GM12872 (cell line): ENCODE measurements around the gene AFP.

ENCODE experiments used
- TF ChIP-seq, protein P1 (sequence below): IDR thresholded peaks from 3 replicates; pipeline ENCODE4 v1.5.1; 2011; ENCODE audit warnings: low read depth, mild to moderate bottlenecking, low read length, moderate library complexity; ENCODE audit not compliant: insufficient read depth

The AFP gene

DNA sequence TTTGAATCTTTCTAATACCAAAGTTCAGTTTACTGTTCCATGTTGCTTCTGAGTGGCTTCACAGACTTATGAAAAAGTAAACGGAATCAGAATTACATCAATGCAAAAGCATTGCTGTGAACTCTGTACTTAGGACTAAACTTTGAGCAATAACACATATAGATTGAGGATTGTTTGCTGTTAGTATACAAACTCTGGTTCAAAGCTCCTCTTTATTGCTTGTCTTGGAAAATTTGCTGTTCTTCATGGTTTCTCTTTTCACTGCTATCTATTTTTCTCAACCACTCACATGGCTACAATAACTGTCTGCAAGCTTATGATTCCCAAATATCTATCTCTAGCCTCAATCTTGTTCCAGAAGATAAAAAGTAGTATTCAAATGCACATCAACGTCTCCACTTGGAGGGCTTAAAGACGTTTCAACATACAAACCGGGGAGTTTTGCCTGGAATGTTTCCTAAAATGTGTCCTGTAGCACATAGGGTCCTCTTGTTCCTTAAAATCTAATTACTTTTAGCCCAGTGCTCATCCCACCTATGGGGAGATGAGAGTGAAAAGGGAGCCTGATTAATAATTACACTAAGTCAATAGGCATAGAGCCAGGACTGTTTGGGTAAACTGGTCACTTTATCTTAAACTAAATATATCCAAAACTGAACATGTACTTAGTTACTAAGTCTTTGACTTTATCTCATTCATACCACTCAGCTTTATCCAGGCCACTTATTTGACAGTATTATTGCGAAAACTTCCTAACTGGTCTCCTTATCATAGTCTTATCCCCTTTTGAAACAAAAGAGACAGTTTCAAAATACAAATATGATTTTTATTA, 3.6 kb upstream of the AFP start:
- TF ChIP-seq, protein P1, sequence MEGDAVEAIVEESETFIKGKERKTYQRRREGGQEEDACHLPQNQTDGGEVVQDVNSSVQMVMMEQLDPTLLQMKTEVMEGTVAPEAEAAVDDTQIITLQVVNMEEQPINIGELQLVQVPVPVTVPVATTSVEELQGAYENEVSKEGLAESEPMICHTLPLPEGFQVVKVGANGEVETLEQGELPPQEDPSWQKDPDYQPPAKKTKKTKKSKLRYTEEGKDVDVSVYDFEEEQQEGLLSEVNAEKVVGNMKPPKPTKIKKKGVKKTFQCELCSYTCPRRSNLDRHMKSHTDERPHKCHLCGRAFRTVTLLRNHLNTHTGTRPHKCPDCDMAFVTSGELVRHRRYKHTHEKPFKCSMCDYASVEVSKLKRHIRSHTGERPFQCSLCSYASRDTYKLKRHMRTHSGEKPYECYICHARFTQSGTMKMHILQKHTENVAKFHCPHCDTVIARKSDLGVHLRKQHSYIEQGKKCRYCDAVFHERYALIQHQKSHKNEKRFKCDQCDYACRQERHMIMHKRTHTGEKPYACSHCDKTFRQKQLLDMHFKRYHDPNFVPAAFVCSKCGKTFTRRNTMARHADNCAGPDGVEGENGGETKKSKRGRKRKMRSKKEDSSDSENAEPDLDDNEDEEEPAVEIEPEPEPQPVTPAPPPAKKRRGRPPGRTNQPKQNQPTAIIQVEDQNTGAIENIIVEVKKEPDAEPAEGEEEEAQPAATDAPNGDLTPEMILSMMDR: no peak

DNA sequence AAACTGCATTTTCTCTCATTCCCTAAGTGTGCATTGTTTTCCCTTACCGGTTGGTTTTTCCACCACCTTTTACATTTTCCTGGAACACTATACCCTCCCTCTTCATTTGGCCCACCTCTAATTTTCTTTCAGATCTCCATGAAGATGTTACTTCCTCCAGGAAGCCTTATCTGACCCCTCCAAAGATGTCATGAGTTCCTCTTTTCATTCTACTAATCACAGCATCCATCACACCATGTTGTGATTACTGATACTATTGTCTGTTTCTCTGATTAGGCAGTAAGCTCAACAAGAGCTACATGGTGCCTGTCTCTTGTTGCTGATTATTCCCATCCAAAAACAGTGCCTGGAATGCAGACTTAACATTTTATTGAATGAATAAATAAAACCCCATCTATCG, 2.9 kb upstream of the AFP start:
- TF ChIP-seq, protein P1: no peak

DNA sequence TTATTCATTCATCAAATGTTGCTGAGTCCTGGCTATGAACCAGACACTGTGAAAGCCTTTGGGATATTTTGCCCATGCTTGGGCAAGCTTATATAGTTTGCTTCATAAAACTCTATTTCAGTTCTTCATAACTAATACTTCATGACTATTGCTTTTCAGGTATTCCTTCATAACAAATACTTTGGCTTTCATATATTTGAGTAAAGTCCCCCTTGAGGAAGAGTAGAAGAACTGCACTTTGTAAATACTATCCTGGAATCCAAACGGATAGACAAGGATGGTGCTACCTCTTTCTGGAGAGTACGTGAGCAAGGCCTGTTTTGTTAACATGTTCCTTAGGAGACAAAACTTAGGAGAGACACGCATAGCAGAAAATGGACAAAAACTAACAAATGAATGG, 1.7 kb upstream of the AFP start:
- TF ChIP-seq, protein P1: peak; percentile 59

DNA sequence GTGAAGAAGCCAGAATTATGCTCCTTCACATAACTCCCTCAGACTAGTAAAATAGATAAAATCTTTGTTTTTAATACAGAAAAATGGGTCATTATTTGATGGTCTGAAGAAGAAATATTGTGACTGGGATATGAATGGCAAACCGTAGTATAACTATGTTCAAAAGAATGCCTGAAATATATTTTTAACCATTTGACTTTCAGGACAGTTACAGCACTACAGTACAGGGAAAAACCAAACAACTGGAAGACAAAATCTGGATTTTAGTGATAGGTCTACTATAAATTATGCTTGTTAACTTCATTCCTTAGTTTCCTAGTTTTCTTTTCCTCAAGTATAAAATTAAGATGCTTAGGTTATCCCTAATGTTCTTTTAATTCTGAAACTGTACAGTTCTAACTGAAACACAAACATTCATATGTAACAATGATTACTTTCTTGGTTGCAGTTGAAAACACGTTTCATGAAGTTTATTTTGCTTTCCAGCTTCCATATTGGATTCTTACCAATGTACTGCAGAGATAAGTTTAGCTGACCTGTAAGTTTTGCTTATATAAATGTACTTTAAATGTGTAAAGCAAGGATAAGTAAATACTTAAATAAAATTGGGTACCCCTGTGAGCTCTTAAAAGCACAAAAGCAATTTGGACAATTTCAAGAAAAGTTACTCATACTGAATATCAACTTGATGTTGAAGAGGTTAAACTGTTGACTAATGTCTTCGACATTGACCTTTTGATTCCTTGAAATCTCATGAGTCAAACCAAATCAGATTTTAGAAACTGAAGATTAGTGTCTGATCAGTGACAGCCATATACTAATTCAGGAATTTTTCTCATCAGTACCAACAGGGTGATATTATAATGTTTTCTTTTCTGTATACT, 895 bp downstream of the AFP start:
- TF ChIP-seq, protein P1: no peak

DNA sequence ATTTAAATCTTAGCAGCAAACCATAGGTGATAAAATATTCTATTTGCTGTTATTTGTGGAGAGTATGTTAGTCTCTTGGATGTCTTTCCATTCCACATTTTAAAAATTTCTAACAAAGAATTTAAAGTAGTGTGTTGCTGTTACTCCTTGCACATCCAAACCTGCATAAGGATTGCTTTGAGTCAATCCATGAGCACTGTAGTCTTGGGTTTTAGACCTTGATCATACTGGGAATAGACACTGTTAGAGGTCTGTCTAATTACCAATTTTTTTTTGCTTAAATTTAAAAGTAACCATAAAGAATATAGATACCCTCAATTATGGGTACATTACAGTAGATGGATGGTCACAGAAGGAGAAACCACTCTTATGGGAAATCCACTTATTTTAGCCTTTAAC, 1.5 kb downstream of the AFP start:
- TF ChIP-seq, protein P1: no peak

DNA sequence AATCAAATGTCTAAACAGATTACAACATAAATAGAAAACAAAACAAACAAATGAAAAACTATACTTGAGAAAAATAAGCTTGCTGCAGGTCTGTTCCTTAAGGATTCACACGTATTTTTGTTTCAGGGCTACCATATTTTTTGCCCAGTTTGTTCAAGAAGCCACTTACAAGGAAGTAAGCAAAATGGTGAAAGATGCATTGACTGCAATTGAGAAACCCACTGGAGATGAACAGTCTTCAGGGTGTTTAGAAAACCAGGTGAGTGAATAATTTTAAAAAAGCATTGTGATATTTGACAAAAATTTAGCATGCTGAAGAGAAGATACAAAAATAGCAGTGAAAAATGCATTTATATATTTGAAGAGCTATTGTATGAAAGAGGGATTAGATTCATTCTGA, 2.0 kb downstream of the AFP start:
- TF ChIP-seq, protein P1: no peak

DNA sequence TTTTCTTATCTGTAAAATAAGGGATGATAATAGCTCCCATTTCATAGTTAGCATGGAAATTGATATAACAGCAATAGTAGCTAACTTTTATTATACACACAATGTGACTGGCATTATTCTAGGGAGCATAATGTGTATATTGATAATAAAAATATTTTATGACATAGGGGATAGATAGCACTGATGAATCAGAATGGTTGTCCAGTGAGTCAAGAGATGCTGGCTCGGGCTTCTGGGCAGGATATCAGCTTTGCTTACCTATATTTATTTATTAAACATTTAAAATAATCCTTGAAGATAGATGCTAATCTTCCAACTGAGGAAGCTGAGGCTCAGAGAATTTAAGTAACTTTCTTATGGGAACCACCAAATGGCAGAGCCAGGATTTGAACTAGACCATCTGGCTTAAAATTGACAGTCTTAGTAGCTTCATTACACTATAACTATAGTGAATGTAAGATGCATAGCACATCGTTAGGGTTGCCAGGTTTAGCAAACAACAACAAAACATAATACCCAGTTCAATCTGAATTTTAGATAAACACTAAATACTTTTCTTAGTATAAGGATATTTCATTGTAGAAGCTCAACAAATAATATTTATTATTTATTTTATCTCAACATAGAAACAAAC, 2.7 kb downstream of the AFP start:
- TF ChIP-seq, protein P1: no peak
